Lower lobe of right lung (tissue), 2 donors: ENCODE data around the gene GKAP1. TPM values are rescaled to one million over a fixed set of nuclear protein-coding genes. Genes with fewer than 3 reads are reported as not detected.

Experiments used
- ATAC-seq, 2 donors: fragments of 200-7000 bp; cut with Tn5 transposase; one replicate each; pipeline ENCODE4 v1.9.1; 2020 to 2022; ENCODE audit warnings: mild to moderate bottlenecking in 2 of 2, moderate library complexity in 2 of 2
- DNase-seq: peaks from one replicate; pipeline ENCODE4 v3.0.0-alpha.2; 2020
- H3K27ac ChIP-seq: fragments of 200-600 bp; one replicate; pipeline ENCODE4 v1.8.0; 2022
- H3K27me3 ChIP-seq: fragments of 200-600 bp; one replicate; pipeline ENCODE4 v1.8.0; 2022; ENCODE audit warnings: low read depth
- H3K36me3 ChIP-seq: fragments of 200-600 bp; one replicate; pipeline ENCODE4 v1.8.0; 2022; ENCODE audit warnings: mild to moderate bottlenecking
- H3K4me1 ChIP-seq: fragments of 200-600 bp; one replicate; pipeline ENCODE4 v1.8.0; 2022
- H3K4me3 ChIP-seq: fragments of 200-600 bp; one replicate; pipeline ENCODE4 v1.8.0; 2022; ENCODE audit warnings: mild to moderate bottlenecking
- H3K9me3 ChIP-seq: fragments of 200-600 bp; one replicate; pipeline ENCODE4 v1.8.0; 2022
- intact Hi-C: fragments of 100-400 bp; cut with DNase I; formaldehyde crosslinking; loops from one replicate; pipeline ENCODE4 v1.11.0; 2022
- total RNA-seq: library from RNA; stranded (reverse); fragmentation: NEBNext Ultra II Directional; extraction: Animal tissue kit (Norgen Biotek cat#: 25700); gene quantifications from one replicate; pipeline ENCODE4 v1.2.1, GENCODE V29; 2021
- TF ChIP-seq, protein P1 (sequence below): fragments of 200-600 bp; IDR thresholded peaks from one replicate; pipeline ENCODE4 v1.8.0; 2022; ENCODE audit warnings: antibody characterized with exemption, mild to moderate bottlenecking
- donor health status: DM: no; HTN: yes; CAD: no; lungs with severe emphysema.

Gene GKAP1
- total RNA-seq, 1 donor from 2014 or later = 5.8 TPM

DNA sequence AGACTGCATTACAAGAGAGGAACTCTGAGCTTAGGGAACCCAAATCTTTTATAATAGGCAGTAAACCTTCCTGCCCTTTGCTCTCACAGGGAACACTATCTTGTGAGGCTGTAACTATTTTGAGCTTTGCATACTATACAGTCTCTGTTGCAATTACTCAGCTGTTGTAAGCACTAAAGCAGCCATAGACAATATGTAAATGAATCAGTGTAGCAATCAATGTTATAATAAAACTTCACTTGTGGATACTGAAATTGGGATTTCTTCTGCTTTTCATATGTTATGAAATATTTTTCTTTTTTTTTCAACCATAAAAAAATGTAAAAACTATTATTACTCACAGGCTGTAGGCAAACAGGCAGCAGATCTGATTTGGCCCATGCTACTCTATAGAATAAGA is 93.1 kb downstream of the GKAP1 start:
- intact Hi-C loops = no loop called here
- H3K9me3 ChIP-seq = peaks cover 3% of the 10 kb centered on the region
- no peaks in the 10 kb centered on the region for H3K4me1 ChIP-seq
- no peaks in the 10 kb centered on the region for H3K36me3 ChIP-seq
- H3K4me3 ChIP-seq = no peak overlapping the region
- TF ChIP-seq, protein P1, sequence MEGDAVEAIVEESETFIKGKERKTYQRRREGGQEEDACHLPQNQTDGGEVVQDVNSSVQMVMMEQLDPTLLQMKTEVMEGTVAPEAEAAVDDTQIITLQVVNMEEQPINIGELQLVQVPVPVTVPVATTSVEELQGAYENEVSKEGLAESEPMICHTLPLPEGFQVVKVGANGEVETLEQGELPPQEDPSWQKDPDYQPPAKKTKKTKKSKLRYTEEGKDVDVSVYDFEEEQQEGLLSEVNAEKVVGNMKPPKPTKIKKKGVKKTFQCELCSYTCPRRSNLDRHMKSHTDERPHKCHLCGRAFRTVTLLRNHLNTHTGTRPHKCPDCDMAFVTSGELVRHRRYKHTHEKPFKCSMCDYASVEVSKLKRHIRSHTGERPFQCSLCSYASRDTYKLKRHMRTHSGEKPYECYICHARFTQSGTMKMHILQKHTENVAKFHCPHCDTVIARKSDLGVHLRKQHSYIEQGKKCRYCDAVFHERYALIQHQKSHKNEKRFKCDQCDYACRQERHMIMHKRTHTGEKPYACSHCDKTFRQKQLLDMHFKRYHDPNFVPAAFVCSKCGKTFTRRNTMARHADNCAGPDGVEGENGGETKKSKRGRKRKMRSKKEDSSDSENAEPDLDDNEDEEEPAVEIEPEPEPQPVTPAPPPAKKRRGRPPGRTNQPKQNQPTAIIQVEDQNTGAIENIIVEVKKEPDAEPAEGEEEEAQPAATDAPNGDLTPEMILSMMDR = no peak
- H3K27me3 ChIP-seq = no peaks in the 10 kb centered on the region
- DNase-seq = no peak
- ATAC-seq = no peak
- no peak overlapping the region for H3K27ac ChIP-seq

DNA sequence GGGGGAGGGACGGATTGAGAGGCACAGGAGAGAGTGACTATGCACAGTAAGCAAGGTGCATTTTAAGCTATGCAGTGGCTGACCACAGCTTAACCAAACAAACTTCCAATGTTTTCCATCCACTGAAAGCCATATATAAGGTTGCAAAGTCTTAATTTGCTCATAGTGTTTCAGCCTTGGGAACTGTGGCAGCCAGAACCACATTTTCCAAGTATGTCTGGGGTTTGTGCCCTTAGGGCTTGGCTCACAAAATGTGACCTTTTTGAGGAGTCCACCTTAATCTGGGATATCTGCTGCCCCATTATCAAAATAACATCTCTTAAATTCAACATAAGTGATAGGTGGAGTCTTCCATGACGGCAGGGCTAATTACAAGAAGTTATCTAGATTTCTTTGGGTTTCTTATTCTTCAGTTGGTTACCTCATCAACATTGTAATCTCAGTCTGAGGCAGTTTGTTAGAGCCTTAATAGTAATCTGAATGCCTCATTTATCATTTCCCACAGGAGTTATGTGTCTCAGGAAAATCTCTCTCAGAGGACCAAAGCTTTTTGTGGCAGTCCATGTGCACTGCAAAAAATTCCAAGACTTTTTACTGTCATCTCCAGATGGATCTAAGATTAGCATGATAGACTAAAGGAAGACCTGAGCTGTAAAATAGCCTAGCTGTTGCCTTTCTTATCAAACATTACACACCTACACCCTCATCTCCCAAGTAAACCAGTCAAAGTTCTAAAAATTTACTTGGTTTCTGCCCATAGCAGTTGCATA is 94.7 kb downstream of the GKAP1 start:
- intact Hi-C loops = no loop called here
- no peaks in the 10 kb centered on the region for H3K36me3 ChIP-seq
- H3K27me3 ChIP-seq = no peaks in the 10 kb centered on the region
- no peak overlapping the region for H3K4me3 ChIP-seq
- DNase-seq = no peak
- peaks cover 3% of the 10 kb centered on the region for H3K9me3 ChIP-seq
- ATAC-seq = no peak
- TF ChIP-seq, protein P1 = no peak
- H3K27ac ChIP-seq = no peak overlapping the region
- no peaks in the 10 kb centered on the region for H3K4me1 ChIP-seq

DNA sequence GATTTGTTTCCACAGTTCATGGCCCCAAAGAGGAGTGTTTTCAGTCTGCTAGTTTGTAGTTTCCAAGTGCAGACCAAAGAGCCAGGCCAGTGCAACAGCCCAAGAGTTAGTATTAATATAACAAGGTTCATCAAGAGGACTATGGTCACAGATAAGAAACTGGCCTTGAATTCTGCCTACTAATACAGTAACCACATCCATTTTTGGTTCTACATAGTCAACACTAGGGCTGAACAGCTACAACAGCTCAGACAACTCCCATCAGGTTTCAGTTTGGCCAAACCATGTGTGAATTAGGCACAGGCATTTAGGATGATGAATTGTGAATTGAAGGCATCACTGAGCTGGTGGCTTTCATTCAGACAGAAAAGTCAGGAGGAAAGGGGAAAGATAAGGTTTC is 96.1 kb downstream of the GKAP1 start:
- ATAC-seq (no peak), DNase-seq (no peak)
- no peak overlapping the region for H3K4me3 ChIP-seq
- TF ChIP-seq, protein P1 = no peak
- H3K27me3 ChIP-seq = no peaks in the 10 kb centered on the region
- H3K27ac ChIP-seq = no peak overlapping the region
- H3K9me3 ChIP-seq = peaks cover 3% of the 10 kb centered on the region
- H3K36me3 ChIP-seq = no peaks in the 10 kb centered on the region
- intact Hi-C loops = no loop called here
- no peaks in the 10 kb centered on the region for H3K4me1 ChIP-seq

DNA sequence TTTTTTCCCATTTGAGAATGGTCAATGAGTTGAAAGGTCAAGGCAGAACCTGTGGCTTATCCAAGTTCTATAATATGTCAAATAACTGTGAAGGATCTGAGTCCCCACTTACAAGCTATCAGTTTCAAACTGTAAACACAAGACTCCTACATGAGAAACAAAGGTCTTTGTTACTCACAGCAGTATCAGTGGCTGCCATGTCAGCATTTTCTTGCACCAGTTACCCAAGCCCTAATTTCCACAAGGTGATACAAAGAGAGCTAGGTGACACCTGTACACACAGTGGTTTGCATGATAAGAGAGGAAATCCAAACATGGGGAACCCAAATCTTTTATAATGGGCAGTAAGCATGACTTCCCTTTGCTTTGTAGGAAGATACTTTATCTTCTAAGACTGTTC is 101.8 kb downstream of the GKAP1 start:
- Histone ChIP-seq H3K4me1 (no peaks in the 10 kb centered on the region), H3K4me3 (no peak overlapping the region), H3K27ac (no peak overlapping the region), H3K36me3 (no peaks in the 10 kb centered on the region), H3K9me3 (no peaks in the 10 kb centered on the region), H3K27me3 (no peaks in the 10 kb centered on the region)
- TF ChIP-seq, protein P1 = no peak
- intact Hi-C loops = no loop called here
- ATAC-seq (no peak), DNase-seq (no peak)

DNA sequence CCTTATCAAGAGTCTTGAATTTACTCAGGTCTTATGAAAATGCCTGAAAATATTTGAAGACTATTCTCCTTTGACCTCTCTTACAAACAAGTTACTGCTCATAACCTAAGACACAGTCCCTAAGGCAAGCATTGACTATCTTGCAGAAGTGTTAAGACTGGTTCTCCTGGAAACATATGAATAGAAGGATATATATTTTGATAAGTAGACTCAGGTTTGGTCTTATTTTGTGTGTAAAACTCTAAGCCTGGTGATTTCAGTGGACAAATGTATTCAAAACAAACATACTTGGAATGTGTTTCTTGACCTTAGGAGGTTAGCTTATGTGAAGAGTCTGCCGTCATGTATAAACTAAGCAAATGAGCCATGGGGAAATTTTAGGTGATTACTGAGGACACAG is 102.3 kb downstream of the GKAP1 start:
- Histone ChIP-seq H3K4me3 (no peak overlapping the region), H3K27me3 (no peaks in the 10 kb centered on the region), H3K27ac (no peak overlapping the region), H3K4me1 (no peaks in the 10 kb centered on the region), H3K9me3 (no peaks in the 10 kb centered on the region), H3K36me3 (no peaks in the 10 kb centered on the region)
- DNase-seq (no peak), ATAC-seq (no peak)
- intact Hi-C loops = no loop called here
- TF ChIP-seq, protein P1 = no peak
